ENCODE measurements around the gene STX8.

DNA sequence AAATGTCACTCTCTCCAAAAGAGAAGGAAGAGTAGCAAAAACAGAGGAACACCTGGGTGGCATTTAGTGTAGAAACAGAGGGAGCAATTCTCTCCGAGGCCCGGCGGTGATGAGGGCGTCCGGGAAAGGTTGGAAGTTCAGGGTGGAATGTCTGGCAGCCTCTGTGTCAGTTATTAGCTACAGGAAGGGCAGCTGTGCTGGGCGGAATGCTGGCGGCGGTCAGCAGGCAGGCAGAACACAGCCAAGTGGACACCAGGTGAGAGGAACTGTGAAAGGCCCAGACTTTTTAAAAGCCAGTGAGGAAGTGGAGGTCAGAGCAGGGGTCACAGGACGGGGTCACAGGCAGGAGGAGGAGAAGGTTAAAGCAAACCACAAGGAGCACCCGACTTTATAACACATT, 316.2 kb downstream of the STX8 start:
- TF ChIP-seq POLR2AphosphoS5 (IDR thresholded peaks at IDR 0.05; ENCODE audit: low read depth, low read length), result no peak
- TF ChIP-seq POLR2A (IDR thresholded peaks at IDR 0.05; ENCODE audit: low read depth, low read length), result no peak

Measured in GM12892 (cell line).